DMS 273 treated with DMSO at 0.1 percent for 48 hours (cell line): ENCODE data around the gene GTPBP8.
"Not testable (repeated sequence)": the region's sequence is repeated elsewhere in the genome, so short reads cannot be mapped to it uniquely, and the experiment has no call there.

Experiments
- DNase-seq: peaks from one replicate; lab custom pipeline; 2025; lab: John Stamatoyannopoulos, UW

Gene GTPBP8

DNA sequence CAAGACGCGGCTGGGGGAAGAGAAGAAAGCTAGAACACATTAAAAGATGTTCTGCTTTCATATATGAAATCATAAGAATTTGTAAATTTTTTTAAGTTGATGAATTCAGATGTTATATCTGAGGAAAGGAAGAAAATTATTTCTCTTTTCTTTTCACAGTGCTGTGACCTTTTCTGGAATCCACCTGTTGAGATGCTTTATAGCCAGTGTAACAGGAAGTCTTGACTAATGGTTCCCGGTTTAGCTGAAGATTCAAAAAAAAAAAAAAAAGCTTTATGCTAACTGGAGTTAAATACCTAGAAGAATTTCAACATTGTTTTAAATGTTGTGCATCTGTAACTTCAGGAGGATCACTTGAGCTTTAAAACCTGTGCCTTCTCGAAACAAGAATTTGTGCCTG, 9.9 kb downstream of the GTPBP8 start:
- DNase-seq = no peak

DNA sequence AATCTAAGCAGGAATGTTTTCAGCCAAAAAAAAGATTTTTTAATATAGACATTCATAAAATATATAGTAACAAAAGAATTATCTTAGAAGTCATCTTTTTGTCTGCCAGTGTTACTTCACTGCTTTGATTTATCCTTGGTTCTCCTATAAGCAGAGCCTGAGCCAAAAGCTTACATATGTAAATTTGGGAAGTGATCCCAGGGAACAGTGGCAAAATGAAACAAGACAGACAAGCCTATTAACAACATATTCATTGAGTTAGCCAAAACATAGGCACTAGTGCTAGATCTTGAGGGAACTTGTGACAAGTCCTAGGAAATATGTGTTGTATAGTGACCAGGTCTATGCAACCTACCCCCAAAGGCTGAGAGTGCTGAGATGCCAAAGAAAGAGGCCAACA, 11.3 kb downstream of the GTPBP8 start:
- DNase-seq = no peak

DNA sequence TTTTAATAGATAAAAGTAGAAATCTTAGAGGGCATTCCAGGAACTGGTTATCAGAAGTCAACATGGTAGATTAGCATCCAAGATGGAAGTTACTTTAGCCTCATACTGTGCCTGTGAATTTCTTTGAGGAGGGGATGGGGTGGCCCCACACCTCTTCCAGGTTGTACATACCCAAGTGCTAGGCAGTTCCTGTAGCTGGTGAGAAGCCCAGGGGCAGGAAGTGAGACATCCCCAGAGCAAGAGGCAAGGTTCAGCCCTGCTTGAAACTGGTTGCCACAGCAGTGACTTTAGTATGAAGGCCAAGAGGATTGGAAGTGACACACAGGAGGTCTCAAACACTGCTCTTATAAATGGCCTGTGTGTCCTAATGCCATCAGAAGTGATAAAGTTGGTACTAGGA, 11.9 kb downstream of the GTPBP8 start:
- DNase-seq = no peak

DNA sequence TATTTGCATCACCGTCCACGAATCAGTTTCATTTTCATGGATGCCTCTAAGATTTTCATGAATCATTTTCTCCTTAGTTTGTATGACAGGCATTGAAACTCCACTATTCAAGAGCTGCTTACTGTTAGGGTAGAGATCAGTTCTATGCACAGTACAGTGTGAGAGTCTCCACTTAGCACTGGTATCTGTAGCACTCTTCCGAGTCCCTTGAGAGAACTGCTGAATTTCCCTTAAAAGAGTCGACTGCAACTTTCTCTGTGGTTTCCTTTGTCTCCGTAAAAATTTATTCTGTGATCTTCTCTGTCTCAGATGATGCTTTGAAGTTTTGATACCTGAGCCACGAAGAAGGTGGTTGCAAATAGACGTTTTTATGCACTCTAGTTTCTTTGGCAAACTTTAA, 14.8 kb downstream of the GTPBP8 start:
- no peak for DNase-seq

DNA sequence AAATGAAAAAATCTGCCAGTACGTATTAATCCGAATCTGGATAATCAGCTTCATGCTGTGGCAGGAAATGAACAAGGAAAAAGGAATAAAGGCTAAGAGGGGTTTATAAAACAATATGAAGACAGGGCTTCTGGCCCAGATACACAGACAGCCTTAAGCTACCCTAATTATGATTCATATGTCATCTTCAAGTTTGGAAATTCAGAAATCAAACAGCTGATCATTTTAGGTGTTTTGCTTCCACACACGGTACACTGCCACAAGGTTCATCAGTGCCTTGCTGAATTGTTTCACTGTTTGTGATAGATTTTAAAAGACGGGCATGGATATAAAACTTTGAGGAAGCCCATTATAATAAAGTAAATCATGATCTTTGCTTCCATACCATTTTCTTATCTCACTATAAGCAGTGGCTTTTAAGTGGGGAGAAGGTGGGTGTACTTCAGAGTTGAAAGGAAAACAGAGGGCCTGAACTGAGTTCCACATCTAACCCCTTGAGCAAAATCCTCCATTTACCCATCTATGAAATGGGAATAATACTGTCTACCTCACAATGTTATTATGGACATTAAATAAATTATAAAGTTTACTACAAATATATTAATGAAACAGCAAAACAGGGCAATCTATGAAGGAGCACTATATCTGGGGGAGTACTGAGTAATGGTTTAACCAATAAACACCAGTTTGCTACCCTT, 15.7 kb downstream of the GTPBP8 start:
- no peak for DNase-seq

DNA sequence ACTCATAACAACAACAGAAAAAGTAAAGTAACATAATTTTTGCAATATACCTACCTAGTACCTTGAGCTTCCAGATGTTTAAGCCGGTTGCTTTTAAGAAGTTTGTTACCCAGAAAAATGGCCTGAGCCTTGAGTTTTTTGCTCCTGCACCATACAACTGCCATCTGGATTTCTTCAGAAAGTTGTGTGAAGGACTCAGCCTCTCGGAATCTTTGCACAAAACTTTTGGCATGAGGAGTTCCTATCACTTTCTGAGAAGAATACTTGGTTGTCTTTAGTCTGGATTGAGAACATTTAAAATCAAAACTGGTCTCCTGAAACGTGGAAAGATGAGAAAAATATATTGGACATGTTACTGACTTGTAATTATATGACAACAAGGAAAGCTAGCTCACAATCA, 17.3 kb downstream of the GTPBP8 start:
- no peak for DNase-seq

DNA sequence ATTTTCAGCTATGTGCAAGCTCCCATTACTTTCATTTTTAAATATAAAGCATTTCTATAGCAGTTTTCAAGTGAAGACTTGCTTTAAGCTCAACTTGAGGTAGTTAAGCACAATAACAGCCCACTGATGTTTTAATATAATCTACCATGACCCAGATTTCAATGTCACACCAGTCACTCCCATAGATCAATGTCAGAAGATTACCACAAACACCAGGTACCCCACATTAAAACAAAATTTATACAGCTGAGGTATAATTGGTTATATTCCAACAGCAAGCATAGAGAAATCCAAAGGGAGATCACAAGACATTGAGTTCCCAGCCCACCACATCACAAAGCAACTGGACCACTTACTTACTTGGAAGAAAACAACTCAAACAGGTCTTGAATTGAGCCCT, 22.8 kb downstream of the GTPBP8 start:
- DNase-seq = no peak

DNA sequence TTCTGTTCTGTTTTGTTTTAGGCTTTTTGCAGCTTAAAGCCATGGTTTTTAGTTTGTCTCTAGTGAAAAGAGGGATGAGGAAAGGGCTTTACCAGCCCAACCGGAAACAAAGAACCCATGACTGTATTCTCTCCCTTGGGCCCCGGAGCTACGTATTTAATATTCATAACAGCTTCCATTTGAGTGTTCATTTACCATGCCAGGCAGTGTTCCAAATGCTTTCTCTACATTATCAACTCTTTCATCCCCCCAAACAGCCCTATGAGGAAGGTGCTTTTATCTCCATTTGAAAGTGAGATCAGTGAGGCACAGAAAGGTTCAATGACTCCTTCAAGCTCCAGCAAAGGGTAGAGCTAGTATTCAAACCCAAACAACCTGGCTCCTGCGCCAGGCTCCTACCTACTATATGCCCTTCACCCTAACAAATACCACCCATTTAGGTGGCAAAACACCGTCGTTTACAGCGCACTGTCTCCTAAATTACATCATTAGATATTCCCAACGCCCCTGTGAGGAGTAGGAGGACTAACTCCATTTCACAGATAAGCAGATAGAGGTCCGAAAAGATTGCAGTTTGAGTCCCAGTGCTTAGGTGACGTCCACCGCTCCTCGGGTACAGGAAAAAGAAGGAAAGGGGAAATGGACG, 27.9 kb downstream of the GTPBP8 start:
- DNase-seq = no peak

DNA sequence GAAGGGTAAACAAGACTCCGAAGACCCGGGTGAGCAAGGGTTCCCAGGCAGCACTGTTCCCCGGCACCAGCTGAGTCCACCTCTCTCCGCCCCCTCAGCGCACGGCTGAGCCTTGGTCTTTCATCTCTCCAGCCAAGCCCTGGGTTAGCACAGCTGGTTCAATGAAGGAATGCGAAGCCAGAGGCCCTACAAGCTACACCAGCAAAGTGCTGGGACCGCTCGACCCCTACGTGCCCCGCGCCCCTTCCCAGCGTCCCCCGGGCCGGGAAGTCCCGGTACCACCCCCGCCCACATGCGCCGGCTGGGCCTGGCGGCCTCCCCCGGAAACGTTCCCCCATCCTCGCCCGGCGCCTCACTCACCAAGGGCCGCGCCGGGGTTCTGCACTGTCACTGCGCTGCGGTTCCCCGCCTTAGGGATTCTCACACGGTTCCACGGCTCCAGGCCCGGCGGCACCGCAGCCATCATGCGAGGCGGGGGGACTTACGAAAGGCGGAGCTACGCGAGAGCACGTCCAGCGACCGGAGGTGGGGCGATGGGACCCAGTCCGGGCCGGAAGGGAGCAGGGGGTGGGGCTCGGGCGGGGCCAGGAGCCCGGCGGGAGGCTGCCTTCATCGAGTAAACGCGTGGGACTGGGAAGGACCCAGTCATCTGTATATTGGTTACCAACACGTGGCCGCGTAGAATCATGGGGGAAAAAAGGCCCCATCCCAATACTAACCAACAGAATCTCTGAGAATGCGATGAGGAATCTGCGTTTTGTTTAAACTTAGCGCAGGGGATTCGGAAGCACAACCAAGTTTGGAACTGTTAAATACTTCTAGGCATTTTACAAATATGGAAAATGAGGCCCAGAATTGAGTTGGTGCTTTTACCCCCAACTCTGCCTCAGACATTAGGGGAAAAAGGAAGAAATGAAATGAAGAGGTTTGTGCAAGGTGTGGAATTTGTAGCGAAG, 28.7 kb downstream of the GTPBP8 start:
- DNase-seq = peak; percentile 82

DNA sequence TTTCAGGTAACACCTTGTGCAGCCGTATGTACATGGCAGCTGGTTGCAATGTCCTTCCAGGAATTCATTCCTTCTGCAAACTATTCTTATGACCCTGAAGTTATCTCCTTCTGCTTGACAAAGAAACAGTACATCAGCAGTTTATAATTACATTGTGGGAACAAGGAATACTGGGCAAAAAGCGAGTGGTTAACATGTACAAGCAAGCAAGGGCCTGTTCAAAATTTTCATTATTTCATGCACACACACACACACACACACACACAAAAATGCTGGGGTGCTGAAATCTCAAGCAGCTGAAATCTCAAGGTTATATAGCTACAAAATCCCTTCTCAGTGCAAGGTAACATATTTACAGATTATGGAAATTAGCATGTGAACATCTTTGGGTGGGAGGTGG, 30.7 kb downstream of the GTPBP8 start:
- DNase-seq = no peak

DNA sequence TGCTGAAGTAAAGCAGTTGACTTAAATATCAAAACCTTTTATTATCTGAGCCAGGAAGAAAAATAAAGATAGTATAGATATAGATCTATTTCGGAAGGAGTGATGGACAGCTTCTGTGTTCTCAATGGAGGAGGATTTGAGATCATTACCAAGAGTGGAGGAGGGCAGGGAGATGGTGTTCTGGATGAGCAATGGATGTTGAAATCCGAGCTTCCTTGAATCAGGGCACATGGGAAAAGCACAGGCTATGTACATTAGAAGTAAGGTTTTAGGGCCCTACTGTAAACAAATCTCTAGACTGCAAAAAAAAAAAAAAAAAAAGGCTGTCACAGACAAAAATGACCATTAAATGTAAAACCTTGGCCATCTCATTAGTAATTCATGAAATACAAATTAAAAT, 43.2 kb downstream of the GTPBP8 start:
- DNase-seq = no peak

DNA sequence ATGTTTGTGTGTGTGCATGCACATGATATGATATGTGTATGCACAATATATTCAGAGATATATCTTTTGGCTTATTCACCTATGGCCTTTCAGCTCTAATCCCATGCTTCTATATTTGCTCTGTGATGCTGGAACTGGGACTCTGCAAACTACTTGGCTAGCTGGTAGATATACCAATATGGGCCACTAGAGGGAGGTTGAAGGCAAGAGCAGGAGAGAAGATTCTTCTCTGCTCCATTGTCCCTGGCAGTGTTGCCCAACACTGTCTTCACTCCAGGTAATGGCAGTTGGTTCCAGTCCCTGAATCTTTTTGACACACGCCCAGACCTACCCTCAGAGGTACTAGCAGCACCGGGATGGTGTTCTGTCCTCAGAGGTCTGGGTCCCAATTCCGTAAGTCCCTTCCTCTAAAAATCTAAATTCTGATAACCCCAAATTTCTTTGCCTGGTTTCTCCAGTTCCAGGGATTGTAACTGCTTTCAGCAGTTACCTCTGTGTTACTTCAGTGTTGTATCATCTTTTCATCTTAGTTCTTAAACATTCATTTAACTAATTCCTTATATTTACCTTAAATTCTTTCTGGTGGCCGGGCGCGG, 44.7 kb downstream of the GTPBP8 start:
- peak; percentile 57 for DNase-seq

DNA sequence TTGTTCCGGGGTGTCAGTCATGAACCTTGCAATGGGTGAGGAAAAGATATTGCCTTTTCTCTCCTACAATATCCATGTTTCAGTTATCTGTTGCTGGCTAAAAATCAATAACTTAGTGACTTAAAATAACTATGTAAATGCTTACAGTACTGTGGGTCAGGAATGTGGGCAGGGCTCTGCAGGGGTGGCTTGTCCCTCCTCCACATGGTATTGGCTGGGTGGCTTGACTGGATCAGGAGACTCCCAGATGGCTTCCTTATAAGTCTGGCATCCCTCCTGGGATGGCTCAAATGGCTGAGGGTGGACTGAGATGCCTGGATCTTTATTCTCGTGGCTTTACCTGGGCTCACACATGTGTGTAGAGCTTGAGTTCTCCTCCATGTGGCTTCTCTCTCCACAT, 47.5 kb downstream of the GTPBP8 start:
- DNase-seq = no peak

DNA sequence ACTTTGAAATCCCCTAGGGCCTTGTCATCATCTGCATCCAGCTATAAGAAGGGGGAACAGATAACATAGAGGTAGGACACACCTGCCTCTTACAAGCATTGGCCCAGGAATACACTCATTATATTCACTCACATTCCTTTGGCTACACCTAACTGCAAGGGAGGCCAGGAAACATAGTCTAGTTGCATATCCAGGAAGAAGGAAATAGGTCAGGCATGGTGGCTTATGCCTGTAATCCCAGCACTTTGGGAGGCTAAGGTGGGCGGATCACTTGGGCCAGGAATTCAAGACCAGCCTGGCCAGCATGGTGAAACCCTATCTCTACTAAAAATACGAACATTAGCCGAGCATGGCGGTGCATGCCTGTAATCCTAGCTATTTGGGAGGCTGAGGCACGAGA, 48.8 kb downstream of the GTPBP8 start:
- no peak for DNase-seq

DNA sequence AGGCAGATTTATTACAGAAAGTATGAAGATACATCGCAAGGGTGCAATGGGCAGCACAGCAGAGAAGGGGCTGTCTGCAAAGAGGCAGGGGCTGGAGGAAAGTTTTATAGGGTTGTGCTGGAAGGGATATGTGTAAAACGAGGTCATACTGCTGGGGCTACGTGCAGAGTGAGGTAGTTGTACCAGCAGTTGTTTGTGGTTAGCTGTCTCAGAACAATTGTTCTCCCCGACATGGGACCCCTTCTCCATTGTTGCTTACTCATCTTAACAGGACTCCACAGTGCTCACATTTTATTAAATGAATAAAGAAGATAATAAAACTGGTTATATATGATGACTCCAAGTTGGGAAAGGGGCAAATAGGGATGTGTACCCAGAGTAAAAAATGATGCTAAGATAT, 49.4 kb downstream of the GTPBP8 start:
- no peak for DNase-seq

DNA sequence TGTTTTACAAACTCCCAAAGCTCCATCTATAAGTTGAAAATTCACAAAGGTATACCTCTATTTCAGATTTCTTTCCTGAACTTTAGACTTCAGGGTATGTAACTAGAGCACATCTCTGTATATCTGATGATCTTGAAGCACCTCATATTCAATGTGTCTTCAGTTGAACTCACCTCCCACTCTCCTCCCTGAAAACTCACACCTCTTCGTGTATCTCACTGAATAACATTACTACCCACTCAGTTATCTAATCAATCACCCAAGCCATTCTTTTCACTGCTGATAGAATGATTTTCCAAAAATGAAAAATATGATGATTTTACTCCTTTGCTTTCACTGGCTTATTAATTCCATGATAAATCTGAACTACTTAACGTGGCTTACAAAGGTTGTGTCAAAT, 52.9 kb downstream of the GTPBP8 start:
- DNase-seq = no peak

DNA sequence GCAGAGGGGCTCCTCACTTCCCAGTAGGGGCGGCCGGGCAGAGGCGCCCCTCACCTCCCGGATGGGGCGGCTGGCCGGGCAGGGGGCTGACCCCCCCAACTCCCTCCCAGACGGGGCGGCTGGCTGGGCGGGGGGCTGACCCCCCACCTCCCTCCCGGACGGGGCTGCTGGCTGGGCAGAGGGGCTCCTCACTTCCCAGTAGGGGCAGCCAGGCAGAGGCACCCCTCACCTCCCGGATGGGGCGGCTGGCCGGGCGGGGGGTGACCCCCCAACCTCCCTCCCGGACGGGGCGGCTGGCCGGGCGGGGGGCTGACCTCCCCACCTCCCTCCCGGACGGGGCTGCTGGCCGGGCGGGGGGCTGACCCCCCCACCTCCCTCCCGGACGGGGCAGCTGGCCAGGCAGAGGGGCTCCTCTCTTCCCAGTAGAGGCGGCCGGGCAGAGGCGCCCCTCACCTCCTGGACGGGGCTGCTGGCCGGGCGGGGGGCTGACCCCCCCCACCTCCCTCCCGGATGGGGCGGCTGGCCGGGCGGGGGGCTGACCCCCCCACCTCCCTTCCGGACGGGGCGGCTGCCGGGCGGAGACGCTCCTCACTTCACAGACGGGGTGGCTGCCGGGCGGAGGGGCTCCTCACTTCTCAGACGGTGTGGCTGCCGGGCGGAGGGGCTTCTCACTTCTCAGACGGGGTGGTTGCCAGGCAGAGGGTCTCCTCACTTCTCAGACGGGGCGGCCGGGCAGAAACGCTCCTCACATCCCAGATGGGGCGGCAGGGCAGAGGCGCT, 55.6 kb downstream of the GTPBP8 start:
- DNase-seq = not testable (repeated sequence)

DNA sequence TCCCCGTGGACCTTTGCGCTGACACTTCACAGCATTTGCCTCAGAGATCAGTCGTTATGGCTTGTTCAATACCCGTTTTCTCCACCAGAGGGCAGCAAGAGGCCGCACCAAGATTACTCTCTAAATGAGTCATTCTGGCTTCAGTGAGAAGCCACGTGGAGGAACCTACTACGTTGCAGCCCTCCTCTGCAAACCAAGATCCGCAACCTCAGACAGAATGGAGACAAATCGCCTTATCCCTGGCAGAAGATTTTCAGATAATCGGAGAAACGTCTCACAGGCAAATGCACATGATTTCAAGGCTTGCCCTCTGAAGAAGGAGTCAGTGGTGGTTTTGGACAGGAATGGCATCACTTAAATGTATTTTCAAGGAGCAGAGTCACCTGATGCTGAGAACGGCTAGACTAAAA, 60.5 kb downstream of the GTPBP8 start:
- peak; percentile 83 for DNase-seq
